Stimulated activated CD4-positive, alpha-beta T cell treated with anti-CD3 and anti-CD28 coated beads, Interleukin-4, amount 100 ng/mL, for 48 hours (primary cell): Measurements from ENCODE around the gene TRRAP.
"Not testable (repeated sequence)": the region's sequence is repeated elsewhere in the genome, so short reads cannot be mapped to it uniquely, and the experiment has no call there.

Source experiments
- DNase-seq, 2 donors: peaks; one replicate each; pipeline ENCODE4 v3.0.0-alpha.2; 2020; ENCODE audit warnings: low read depth in 2 of 2

The TRRAP gene

DNA sequence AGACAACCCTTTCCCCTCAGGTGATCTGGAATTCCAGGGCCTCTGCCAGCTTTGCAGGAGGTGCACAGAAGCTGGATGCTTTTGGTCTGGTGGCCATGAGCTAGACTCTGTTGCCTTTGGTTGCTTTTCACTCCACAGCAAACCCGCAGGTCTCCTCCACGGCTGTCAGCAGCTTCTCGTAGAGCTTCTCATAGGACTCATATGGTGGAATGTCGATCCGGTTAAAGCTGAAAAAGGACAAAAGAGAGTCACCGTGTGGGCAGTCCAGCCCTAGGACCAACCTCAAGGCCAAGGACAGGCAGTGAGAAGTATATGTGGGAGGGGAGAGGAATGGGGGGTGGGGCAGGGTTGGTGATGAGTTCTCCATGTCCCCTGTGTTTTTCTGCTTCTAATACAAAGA, 152.1 kb downstream of the TRRAP start:
- no peak for DNase-seq

DNA sequence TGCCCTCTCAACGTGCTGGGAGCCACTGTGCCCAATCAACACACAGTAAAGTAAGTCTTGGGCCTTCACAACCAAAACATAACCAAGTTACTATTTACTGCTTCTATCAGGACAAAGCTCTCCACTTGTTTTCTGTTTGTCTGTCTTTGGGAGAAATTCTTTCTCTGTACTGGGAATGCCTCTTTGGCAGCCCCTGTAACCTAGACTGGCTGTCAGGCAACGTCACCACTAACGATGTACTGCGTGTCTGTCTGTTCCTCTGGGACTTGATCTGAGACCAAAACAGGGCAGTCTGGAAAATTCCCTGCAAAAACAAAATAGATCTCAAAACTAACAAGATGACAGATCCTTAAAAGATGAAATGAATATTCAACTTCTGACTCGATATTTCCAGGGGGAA, 152.6 kb downstream of the TRRAP start:
- DNase-seq = no peak

DNA sequence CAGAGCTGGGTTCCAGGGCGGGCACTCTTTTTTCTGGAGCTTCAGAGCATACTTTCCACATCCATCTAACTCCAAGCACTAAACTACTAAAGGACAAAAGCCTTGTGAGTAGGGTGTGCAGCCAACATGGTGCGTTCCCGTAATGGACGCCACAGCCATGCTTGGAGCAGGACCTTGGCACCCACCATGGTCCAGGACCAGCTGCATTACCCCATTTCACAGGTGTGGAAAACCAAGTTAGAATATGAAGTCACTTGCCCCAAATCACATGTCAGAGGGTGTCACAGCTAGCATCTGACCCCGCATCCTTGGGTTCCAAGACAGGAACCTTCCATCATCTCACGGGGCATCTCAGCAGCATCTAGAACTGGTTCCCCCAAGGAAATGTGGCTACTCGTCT, 153.2 kb downstream of the TRRAP start:
- DNase-seq = no peak

DNA sequence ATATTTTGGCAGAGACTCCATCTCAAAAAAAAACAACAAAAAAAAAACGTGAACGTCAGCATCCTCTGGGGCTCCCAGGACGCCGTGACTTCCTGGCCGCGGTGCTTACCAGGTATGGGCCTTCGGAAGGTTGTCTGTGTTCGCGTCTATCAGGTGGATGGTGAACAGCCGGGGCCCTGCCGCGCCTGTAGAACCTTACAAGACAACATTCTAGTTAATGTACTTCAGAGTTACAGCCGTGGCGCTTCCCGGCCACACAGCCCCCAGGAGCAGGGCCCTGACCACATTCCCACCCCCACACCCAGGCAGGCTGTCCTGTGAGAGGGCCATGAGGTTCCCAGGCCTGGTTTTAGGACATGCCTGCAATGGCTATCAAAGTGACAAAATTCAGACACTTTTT, 154.6 kb downstream of the TRRAP start:
- no peak for DNase-seq

DNA sequence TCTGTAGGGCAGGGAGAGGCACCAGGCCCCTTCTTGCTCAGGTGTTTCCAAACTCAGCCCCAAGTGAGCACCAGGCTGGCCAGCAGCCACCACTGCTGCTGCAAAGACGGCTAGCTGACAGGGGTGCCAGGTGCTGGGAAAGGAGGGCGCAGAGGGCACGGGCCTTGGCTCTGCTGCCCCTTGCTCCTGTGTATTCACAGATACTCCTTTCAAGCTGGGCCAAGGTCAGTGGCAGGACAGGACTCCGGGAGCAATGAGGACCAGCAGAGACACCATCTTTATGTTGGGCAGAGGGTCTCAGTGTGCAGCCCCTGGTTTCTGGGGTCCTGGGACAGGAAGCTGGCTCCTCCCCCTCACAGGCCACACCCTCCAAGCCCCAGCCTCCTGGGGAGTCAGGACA, 155.4 kb downstream of the TRRAP start:
- no peak for DNase-seq

DNA sequence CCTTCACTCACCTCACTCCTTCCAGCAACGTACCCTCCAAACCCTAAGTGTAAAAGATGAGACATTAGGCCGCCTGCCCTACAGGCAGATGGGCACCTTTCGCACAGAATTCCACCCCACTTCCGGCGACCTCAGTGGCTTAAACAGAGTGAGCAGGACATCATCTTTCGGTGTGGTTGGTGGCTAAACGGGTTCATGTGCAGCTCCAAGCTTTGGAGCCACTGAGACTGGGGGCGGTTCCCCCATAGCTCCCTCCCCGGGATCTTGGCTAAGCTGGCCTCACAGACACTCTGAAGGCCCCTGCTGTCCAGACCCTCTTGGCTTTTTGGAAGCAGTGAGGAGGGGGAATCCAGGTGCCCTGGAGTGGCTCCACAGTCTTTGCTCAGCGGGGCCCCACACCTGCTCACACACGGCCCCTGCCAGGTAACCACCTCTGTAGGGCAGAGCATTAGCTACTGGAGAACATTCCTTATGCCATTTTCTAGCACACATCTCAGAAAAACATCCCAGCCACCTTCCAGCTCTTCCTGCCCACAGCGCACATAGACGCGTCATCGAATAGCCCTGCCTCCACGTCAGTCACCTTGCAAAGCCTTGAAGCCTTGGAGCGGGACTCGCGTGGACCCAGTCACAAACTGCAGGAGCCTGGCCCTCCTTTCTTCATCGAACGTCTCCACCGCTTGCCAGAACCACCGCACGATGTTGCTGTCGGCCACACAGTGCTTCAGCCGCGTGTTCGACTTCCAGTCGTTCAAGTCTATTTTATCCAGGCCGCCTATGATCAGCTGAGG, 156.8 kb downstream of the TRRAP start:
- DNase-seq = no peak

DNA sequence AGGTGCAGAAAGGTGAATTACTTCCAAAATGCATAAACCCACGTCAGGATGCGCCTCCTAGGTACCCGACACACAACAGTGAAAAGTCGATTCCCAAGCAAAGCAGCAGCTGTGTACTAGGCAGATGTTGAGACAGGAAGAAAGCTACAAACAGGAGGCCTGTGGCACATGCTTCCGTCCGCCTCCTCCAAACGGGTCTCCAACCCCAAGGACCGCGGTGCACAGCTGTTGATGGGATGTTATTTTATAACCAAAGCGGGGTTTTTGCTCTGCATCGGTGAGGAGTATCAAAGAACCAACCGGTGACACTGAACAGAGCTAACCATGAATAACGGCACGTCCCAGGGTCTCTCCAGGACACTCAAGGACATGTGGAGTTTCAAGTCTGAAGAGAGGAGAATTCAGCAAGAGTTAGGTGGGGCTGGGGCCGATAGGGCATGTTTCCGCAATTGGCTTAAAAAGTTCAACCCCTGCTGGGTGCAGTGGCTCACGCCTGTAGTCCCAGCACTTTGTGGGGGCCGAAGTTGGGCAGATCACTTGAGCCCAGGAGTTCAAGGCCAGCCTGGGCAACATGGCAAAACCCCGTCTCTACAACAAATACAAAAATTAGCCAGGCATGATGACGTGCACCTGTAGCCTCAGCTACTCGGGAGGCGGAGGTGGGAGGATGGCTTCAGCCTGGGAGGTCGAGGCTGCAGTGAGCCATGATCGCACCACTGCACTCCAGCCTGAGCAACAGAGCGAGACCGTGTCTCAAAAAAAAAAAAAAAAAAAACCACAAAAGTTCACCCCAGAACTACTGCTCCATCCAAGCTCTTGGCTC, 157.6 kb downstream of the TRRAP start:
- no peak for DNase-seq

DNA sequence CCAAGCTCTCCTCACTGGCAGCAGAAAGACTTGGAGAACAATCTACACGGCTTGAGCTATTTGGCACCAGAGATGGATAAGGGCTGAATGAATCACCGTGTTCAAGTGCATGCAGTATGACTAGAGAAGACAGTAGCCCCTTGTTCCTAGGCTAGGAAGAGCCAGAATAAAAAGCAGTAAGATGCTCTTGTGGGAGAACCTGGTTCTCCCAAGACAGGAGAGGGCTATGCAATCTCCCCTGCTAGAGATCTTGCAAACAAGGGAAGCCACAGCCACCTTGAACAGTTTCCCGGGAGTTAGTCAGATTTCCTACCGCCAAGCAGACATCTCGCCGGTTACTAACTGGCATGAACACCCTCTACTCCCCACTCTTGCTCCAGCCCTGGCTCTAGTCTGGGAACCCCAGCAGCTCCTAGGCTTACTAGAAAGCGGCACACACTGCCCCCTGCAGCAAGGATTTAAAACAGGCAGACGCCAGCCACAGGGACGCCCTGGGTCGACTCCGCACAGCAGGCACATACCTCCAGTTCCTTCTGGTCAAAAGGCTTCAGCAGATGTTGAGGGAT, 158.3 kb downstream of the TRRAP start:
- DNase-seq = no peak

DNA sequence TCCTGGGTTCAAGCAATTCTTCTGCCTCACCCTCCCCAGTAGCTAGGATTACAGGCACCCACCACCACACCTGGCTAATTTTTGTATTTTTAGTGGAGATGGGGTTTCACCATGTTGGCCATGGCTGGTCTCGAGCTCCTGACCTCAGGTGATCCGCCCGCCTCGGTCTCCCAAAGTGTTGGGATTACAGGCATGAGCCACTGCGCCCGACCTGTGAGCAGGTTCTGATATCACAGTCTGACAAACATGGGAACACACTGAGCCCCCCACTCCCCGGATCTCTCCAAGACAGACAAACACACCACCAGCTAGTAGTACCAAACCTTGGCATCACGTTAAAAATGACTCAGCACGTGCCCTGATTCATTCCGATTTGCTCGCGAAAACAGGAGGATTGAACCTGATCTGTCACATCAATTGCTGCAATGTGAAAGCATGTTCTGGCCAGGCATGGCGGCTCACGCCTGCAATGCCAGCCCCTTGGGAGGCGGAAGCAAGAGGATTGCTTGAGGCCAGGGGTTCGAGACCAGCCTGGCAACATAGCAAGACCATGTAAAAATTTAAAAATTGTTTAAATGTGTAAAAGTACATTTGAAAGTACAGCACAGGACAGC, 159.1 kb downstream of the TRRAP start:
- no peak for DNase-seq

DNA sequence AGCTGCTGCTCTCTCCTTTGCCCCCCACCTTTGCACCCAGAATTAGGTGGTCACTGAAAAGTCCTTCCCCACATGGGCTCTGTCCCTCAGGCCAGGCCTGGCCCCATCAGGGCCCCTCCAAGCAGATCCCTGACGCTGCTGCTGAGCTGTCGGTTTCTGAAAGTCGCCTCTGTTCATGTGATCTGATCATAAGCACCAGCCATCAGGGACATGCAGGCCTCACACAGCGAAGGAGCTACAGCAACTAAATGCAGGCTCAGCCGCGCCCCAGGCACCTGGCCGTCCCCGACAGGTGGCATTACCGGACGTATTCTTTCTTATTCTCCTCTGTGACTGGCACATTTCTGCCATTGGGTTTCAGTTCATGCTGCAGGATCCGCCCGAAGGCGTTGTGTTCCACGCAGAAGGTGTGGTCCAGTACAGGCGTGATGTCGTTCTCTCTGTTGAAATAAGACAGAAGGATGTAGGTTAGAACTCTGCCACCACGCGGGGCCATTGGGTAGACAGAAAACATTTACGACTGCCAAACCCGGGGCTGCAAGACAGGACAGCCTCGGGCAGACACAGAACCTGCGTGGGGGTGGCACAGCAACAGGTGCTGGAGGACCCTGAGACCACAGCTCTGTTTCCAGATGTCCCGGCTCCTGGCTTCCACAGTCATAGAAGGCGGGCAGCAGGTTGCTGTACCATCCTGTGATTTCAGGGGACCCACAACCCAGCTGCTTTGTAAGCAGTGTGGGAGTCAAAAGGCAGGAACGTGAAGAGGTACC, 159.9 kb downstream of the TRRAP start:
- no peak for DNase-seq

DNA sequence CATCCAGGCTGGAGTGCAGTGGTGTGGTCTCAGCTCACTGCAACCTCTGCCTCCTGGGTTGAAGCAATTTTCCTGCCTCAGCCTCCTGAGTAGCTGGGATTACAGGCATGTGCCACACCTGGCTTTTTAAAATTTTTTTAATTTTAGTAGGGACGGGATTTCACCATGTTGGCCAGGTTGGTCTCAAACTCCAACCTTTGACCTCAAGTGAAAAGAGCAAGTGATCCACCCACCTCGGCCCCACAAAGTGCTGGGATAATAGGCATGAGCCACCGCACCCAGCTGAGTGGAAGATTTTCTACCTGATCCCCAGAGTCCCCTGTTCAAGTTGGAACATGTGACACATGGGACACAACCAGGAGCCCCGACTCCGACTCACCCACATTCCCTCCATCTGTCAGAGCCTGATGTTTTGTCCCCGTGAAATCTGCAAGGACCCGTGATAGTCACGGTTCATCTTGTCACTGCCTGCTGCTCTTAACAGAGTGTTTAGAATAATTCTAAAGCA, 161.1 kb downstream of the TRRAP start:
- no peak for DNase-seq

DNA sequence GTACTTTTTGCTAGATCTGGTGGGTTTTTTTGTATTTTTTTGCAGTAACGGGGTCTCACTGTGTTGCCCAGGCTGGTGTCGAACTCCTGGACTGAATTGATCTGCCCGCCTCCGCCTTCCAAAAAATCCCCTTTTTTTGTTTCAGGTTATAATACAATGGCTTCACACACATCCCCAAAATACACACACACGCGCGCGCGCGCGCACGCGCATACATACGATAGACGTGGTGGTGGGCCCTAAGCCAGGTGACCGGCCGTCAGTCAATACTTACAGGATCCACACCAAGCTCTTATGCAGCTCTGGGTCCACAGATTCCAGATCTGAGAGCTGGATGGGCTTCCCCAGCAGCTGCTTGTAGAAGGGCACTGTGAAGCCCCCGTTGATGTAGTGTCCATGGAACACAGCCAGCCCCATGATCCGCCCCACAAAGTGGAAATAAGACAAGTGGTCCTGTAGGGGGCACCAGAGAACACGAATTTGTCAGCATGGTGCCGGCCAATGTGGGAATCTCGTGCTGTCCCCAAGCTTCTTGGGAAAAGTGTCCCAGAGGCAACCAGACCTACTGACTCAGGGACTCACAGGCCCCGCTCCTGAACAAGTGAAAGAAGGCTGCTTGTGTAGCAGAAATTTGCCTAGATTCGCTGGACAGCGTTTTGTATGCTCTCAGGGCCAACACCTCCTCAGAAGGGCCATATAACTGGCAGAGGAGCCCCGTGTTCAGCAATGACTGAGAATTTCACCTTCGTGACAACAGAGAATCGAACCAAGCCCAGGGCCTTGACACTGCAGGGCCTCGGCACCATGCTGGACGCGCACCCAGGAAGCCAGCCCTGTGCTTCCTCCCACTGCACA, 162.0 kb downstream of the TRRAP start:
- peak; percentile 47 to 53 for DNase-seq

DNA sequence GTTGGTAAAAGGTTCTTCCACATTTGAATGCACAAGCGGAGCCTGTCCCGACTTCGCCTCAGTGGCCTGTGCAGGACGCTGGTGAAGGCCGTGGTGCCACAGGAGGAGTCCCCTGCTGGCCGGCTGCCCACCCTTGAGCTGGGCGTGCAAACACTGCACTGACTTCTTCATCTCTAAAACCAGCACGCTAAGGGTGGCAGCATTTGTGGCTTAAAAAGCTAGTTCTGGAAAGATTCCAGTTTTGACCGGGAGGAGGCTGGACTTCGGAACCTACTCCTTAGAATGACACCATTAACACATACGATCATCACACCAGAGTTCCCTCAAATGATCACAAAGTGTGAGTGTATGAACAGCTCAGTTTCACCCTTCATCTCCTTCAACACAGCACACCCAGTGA, 163.2 kb downstream of the TRRAP start:
- DNase-seq = no peak

DNA sequence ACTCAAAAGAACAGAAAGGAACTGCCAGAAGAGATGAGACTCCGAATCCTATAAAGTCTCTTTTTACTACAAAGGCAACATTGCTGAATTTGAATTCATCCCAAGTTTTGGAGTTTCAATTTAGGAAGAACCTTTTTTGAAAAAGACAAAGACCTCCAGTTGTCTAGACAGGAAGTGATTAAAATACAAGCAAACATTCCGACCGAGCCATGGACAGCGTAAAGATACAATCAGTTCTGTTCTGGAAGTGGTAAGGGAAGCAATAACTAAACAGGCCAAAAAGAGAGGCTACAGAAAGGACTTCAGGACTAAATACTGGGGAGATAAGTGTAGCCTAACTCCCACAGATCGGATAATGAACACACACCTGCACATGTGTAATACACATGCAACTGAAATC, 164.6 kb downstream of the TRRAP start:
- no peak for DNase-seq

DNA sequence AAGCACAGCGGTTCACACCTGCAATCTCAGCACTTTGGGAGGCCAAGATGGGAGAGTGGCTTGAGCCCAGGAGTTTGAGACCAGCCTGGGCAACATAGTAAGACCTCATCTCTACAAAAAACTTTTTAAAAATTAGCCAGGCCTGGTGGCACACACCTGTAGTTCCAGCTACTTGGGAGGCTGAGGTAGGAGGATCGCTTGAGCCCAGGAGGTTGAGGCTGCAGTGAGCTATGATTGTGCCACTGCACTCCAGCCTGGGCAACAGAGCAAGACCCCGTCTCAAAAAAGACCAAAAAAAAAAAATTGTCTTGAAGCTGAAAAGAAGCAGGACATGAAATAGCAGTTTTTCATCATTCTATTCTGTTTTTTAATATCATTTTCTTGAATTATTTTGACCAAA, 166.5 kb downstream of the TRRAP start:
- not testable (repeated sequence) for DNase-seq

DNA sequence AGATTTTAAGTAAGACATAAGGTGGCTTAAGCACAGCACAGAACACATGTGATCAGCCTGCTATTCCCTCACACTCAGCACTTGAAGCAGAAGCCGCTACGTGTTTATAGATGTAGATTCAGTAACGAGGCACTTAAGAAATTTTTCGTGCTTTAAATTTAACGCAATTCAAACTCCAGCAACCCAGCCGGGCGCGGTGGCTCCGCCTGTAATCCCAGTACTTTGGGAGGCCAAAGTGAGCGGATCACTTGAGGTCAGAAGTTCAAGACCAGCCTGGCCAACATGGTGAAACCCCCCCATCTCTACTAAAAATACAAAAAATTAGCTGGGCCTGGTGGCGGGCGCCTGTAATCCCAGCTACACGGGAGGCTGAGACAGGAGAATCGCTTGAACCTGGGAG, 167.9 kb downstream of the TRRAP start:
- DNase-seq = not testable (repeated sequence)

DNA sequence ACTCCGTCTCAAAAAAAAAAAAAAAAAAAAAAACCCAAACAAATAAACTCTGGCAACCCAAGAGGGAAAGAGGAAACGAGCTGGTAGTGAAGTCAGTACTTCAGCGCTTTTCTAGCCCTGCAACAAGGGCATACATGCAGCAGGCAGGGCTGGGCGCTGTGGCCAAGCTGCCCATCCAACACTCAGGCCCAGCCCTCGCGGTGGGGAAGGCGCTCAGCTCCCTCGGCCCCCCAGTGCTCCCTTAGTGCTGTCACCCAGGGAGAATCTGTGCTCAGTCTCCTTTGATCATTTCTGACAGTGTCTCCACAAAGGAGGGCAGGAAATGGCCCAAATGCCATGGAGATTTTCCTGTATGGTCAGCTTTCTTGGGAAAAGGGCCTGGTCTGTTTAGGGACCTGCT, 168.4 kb downstream of the TRRAP start:
- DNase-seq = no peak

DNA sequence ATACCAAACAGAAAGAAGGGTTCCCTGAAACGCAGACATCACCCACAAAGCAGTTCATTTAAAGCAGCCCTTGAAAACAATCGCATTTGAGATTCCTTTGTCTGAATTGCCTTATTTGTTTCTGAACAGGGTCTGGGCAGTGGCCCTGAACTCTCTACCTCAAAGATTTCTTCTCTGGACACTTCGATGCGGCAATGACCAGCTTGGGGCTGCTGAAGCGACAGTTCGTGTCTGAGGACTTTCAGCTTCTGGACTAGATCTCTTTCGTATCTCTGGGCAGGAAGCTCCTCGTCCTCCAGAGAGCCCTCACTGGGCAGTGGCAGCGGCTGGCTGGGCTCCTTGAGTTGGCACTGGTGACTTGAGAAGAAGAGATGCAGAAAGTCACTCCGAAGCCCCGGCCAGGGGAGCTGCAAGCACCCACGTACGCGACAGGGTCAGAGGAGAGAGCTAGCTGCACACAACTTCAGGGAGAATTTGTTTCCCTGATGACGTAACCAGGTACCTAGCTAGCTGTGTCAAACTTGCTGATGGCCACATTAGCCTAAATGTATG, 169.3 kb downstream of the TRRAP start:
- no peak for DNase-seq

DNA sequence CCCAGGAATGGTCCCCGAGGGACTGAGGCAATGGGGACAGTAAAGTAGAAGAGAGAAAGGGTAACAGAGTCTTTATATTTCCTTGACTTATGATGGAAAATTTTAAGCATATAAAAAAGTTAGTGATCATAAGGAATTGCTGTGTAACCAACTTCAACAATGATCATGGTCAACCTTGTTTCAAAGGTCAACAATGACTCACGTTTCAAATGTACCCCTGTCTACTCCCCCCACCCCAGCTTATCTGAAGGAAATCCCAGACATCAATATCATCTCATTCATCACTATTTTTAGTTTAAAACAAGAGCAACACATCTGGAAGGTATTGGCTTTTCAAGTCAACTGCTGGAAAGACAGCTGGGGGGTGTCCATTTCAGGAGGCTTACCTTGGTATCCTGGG, 172.6 kb downstream of the TRRAP start:
- no peak for DNase-seq

DNA sequence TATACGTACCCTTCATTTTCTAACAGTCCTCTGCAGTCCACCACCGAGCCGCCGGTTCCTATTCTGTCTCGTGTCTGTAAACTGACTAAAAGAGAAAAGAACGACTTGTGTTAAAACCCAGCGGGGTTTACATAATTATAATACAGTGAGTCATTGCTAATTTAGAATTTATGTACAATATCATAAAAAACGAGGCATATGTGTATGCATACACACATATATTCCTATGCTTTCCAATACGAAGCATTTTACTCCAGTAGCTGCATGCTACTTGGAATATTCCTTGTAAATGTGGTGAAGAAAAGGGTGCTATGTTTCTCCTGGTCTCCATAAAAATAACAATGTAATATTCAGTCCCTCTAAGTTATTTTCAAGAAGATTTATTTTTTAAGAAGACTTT, 176.4 kb downstream of the TRRAP start:
- no peak for DNase-seq
